Stimulated activated CD8-positive, alpha-beta memory T cell treated with anti-CD3 and anti-CD28 coated beads, Interleukin-15, amount 100 ng/mL, for 48 hours (primary cell): ENCODE data around the gene POLR3C.
A peak's percentile ranks its signal among the peaks of the same experiment; 100 is the strongest.
"Not testable (repeated sequence)": the region's sequence is repeated elsewhere in the genome, so short reads cannot be mapped to it uniquely, and the experiment has no call there.

Experiments used
- DNase-seq, 2 donors: peaks; one replicate each; pipeline ENCODE4 v3.0.0-alpha.2; 2020; ENCODE audit warnings: low read depth in 2 of 2

Gene POLR3C

GRCh38 chr1:145818095-145818494 lies 5.9 kb upstream of the POLR3C start:
- DNase-seq: not testable (repeated sequence)

- DNase-seq: not testable (repeated sequence)
These were observed 1.1 kb upstream of the POLR3C start for GRCh38 chr1:145822779-145823331.

DNA sequence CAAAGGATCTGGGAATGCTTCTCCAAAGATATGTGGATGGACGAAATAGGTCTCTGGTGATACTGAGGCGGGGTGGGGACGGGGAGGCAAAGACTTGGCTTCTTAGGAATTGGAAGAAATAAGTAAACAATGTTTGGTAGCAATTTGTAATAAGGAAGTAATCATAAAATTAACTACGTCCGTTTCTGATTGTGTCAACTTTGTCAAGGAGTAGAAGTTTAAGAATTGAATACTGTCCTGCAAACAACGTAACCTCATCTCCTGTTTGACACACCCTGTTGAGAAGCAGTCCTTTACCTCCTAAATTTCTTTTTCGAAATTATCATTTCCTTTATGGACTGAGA lies 471 bp downstream of the POLR3C start:
- DNase-seq: no peak

- DNase-seq: no peak
These were observed 2.0 kb downstream of the POLR3C start for GRCh38 chr1:145826030-145826429.

GRCh38 chr1:145827966-145828365 lies 4.0 kb downstream of the POLR3C start:
- DNase-seq: no peak

GRCh38 chr1:145828367-145829026 lies 4.5 kb downstream of the POLR3C start:
- DNase-seq: no peak

DNA sequence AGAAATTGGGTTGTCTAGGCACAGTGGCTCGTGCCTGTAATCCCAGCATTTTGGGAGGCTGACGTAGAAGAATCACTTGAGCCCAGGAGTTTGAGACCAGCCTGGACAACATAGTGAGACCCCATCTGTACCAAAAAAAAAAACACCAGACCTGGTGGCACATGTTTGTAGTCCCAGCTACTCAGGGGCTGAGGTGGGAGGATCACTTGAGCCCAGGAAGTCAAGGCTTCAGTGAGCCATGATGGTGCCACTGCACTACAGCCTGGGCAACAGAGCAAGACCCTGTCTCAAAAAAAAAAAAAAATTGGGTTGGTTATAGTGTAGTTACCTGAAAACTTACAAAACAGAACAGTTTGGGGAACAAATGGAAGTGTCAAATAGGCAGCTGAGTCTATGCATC lies 6.8 kb downstream of the POLR3C start:
- not testable (repeated sequence) for DNase-seq

- no peak for DNase-seq
These were observed 13.7 kb downstream of the POLR3C start for GRCh38 chr1:145837656-145838055.

DNA sequence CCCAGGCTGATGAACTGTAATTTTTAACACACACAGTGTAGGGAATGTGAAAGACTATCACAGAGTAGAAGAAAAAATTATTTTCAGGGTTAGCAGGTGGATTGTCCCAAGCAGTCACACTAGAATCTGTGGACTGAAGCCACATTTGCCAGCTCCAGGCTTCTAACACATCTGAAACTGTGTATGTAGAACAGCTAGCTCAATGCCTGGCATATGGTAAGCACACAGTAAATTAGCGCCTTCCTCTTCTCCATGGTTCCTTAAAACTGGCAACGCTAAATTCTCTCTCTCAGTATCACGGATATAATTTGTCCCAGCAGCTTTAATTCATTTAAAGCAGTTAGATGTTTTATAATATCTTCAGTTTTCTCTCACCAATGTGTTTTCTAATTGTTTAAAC lies 19.0 kb downstream of the POLR3C start:
- DNase-seq: no peak

DNA sequence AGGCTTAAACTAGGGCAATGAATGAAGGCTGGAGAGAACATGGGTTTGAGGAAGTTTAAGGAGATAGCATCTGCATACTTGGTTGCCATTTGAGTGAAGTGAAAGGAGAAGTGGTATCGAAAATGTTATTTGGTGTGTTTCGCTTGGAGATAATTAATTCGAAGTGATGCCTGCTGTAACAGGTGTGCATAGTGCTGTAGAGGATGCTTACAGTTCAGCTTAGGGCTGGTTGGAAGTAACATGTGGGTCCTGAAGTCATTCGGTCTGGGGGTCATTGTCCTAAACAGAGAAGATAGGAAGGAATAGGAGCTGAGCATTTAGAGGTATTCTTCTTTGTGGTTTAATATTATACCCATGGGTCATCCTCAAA lies 21.1 kb downstream of the POLR3C start:
- no peak for DNase-seq

GRCh38 chr1:145845514-145846161 lies 21.6 kb downstream of the POLR3C start, which contains the start of gene NUDT17:
NUDT17 (plus strand) TSS chr1:145845630; CDS start chr1:145845641, 11 bp downstream.
- peak; percentile 60 to 65 for DNase-seq

DNA sequence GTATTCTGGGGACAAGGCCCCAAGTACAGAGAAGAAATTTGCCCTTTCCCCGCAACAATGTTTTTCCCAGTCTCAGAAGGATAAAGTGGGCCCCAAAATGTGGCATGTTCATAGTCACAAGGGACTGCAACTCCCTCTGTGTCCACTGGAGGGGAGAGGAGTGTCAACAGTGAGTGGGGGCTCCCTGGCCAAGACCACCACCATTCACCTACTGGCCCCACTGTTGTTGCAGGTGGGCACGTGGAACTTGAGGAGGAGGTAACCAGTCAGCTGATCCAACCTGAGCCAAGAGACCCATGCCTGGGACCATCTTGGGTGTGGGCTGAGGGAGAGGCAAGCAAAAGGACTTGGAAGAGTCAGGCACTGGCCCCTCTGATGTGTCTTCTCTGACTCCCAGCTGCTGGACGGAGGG lies 22.2 kb downstream of the POLR3C start:
- no peak for DNase-seq

DNA sequence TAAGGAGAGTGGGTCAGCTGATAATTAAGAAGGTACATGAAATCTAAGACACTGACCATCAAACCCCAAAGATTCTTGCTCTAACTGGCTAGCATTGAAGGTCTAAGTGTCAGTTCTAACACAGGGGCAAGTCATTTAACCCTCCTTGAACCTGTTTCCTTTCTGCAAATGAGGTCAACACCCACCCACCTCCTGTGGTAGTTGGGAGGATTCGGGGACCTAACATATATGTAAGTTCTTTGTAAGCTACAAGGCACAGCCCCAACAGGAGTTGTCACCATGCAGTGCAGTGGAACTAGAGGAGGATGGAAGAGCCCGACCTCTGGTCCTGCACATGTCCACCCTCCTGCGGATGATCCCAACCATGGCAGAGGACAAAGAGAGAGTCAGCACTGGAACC lies 23.8 kb downstream of the POLR3C start:
- DNase-seq: no peak

- DNase-seq: no peak
These were observed 25.6 kb downstream of the POLR3C start for GRCh38 chr1:145849356-145850160.

DNA sequence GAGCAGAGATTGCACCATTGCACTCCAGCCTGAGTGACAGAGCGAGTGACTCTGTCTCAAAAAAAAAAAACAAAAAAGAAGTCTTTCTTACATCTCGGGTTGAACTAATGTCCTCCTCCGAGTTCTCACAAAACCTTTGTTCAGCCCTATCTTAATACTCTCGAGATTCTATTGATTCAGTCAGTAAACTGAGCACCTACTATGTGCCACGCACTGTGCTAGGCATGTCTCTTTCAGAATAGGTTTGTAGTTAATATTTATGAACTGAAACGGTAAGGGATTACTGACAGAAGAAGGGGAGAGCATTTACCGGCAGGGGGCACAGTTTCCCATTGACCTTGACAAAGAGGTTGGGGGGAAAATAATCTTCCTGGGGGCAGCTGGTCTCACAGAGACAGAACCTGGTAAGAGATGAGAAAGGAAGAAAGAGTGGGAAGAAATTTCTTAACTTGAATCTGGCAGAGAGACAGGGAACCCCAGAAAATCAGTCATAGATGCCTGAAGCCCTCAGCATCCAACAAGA lies 31.5 kb downstream of the POLR3C start:
- DNase-seq: no peak

DNA sequence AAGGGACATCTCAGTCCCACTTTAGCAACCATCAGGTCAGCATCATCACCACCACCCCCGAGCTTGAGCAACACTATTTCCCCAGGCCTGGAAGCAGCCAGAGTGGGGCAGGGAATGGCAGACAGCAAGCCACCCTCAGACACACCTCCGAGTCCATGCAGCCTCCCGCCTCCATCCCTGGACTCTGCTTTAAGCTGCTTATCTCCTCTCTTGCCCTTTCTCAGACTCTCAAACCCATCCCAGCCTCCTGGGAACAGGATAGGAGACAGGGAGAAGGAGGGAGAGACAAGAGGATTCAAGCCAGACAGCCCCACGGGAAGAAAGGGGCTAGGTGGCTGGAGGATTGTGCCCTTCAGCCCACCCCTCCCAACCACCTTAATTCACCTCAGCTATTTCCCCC lies 33.2 kb downstream of the POLR3C start:
- no peak for DNase-seq

DNA sequence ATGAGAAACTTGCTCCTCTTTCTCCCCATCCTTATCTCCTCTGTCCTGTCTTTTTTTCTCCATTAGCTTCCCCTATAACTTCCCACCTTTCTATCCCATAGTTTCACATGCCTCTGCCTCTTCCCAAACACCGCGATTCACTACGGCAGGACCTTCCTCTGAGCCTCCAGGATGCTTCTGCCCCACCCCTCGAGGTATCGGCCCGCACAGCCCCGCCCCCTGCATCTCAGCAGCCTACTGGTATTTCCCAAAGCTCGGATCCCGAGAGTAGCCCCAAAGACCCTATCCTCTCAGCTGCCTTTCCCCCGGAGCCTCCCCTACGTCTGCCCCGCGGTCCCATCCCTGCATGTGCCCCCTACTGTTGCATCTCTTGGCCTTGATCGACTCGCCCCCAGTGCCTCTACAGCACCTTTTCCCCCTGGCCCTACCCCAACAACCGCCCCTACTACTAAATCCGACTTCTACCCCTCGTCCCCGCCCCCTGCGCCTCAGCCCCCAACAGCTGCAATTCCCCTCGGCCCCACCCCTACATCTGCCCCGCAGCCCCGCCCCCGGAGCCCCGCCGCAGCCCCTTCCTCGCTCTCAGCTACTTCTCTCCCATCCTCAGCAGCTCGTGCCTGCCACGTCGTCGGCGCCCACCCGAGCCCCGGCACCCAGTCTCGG lies 34.4 kb downstream of the POLR3C start:
- peak; percentile 36 to 41 for DNase-seq

DNA sequence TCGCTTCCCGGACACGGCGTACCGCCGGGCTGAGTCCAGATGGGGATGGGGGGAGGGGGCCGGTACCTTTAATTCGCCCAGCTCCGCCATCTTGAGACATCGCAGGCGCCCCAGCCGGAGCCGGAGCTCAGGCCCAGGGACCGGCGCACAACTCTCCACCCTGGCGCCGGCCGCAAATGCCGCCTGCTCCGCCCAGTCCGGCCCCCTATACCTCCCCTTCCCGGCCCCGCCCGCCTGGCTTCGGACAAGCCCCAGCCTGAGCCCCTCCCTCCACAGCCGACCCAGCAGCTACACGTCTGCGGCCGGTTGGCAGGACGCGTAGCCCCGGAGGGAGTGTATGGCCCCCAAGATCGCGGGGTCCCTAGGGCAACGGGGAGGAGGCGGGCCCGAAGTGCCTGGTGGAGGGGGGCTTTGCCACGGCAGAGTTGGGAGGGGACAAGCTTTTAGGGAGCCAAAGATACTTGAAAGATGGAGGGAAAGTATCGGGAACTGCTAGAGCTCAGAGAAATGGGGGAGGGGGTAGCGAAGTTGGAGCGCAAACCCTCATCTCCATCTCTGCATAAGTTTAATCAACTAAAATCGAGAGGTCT lies 35.0 kb downstream of the POLR3C start, which contains the start of gene PIAS3:
PIAS3 (minus strand) TSS at position 181 of the 590 bp plus-strand sequence; CDS start at position 90, 91 bp downstream.
- DNase-seq: peak; percentile 88 to 90

DNA sequence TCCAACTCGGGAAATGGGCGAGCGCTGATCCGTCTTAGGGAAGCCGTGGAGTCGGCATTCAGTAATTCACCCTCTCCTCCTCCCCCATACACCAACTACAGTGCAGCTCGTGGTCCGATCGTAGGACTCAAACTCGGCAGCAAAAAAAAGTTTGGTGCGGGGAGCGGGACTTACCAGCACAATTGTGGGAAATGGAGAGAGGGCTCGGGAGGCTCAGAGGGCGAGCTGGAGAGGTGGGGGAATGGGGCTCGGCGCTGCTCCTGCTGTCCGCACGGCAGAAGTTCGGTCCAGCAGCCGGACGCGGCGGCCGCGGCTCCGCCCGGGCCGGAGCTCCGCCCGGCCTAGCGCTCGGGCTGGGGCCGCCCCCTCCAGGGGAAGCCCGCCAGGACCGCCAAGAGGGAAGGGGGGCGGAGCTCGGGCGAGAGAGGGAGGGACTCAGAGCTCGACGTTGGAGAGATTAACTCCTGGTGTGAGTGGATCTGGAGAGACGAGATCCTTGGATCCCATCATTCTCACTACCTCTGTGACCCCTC lies 35.6 kb downstream of the POLR3C start:
- DNase-seq: peak; percentile 75 to 78

DNA sequence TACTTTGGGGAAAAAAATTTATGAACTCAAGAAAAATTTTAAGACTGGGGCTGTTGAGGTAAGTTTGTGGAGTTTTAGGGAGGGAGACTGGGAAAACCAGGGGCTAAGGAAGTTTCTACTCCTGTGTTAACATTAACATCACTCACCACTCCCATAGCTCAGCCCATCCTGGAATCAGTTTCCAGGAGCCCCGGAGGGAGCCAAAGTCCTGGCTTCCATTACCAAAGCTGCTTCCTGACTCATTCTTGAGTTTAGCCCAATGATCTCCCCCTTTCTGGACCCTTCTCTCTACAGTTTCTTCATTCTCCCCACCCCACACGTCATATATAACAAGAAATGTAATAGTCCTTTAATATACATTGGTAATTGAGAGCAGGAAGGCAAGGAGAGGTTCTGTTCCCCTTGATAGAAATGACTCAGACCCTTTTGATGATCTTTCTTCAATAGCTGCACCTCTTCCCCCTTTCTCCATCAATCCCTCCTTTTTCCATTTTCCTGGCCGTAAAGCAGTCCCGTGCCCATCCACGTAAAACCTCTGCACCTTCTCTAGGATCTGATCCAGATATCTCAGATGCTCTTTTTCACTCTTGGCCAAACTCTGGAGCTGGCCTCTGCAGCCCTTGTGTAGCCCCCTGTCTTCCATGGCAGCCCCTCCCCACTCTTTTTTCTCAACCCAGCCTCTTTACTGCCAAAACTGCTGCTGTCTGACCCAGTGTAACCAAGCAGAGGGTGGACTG lies 39.5 kb downstream of the POLR3C start:
- no peak for DNase-seq
